Measurements from ENCODE around the gene NOX1. TPM values are rescaled to one million over a fixed set of nuclear protein-coding genes. Genes with fewer than 3 reads are reported as not detected.
"Not testable (repeated sequence)": the region's sequence is repeated elsewhere in the genome, so short reads cannot be mapped to it uniquely, and the experiment has no call there.

The NOX1 gene
- total and polyA plus RNA-seq, 7 experiments from 2014 or later = 0.12 TPM; not detected in 6

GRCh38 chrX:100804780-100805179 lies 69.4 kb downstream of the NOX1 start:
- Histone ChIP-seq H3K27ac (ENCODE audit: low read depth, low read length) (no peak overlapping the region), H3K4me3 (ENCODE audit: low read length) (no peak overlapping the region), H3K4me1 (ENCODE audit: control insufficient read depth in 2 of 2, insufficient read depth in 2 of 2, low read length in 2 of 2) (no peaks in the 10 kb centered on the region), H3K27me3 (ENCODE audit: control insufficient read depth in 2 of 2, insufficient read depth in 2 of 2, low read length in 2 of 2) (no peaks in the 10 kb centered on the region), H3K36me3 (ENCODE audit: control insufficient read depth in 2 of 3, insufficient read depth in 3 of 3, low read length in 3 of 3) (no peaks in the 10 kb centered on the region), H3K9me3 (ENCODE audit: control insufficient read depth in 2 of 3, low read length in 3 of 3) (no peaks in the 10 kb centered on the region)
- ATAC-seq = no peak
- Mint-ChIP-seq H3K9me3 (peaks cover 0 to 40% (median 9%) of the 10 kb centered on the region in 11 donors), H3K4me3 (no peak overlapping the region), H3K27ac (no peak overlapping the region), H3K36me3 (no peaks in the 10 kb centered on the region), H3K27me3 (peaks cover 2 to 24% (median 16%) of the 10 kb centered on the region in 5 donors), H3K4me1 (no peaks in the 10 kb centered on the region)
- POLR2A ChIA-PET = no interaction called here
- intact Hi-C loops (cut with micrococcal nuclease) = no loop called here
- CTCF ChIA-PET = no interaction called here
- no peak for DNase-seq

- Histone ChIP-seq H3K9me3 (ENCODE audit: control insufficient read depth in 2 of 3, low read length in 3 of 3) (no peaks in the 10 kb centered on the region), H3K4me1 (ENCODE audit: control insufficient read depth in 2 of 2, insufficient read depth in 2 of 2, low read length in 2 of 2) (no peaks in the 10 kb centered on the region), H3K4me3 (ENCODE audit: low read length) (no peak overlapping the region), H3K27me3 (ENCODE audit: control insufficient read depth in 2 of 2, insufficient read depth in 2 of 2, low read length in 2 of 2) (no peaks in the 10 kb centered on the region), H3K27ac (ENCODE audit: low read depth, low read length) (no peak overlapping the region), H3K36me3 (ENCODE audit: control insufficient read depth in 2 of 3, insufficient read depth in 3 of 3, low read length in 3 of 3) (no peaks in the 10 kb centered on the region)
- CTCF ChIA-PET = no interaction called here
- peaks cover 0 to 30% (median 8%) of the 10 kb centered on the region in 11 donors for H3K9me3 Mint-ChIP-seq
- POLR2A ChIA-PET = no interaction called here
- H3K27me3 Mint-ChIP-seq = peaks cover 0 to 18% (median 0%) of the 10 kb centered on the region in 5 donors
- H3K4me1 Mint-ChIP-seq = no peaks in the 10 kb centered on the region
- H3K36me3 Mint-ChIP-seq = no peaks in the 10 kb centered on the region
- intact Hi-C loops (cut with micrococcal nuclease) = no loop called here
- H3K4me3 Mint-ChIP-seq = no peak overlapping the region
- ATAC-seq (no peak), DNase-seq (no peak)
- no peak overlapping the region for H3K27ac Mint-ChIP-seq
These were observed 71.3 kb downstream of the NOX1 start for GRCh38 chrX:100802843-100803242.

GRCh38 chrX:100798484-100799214 lies 75.5 kb downstream of the NOX1 start:
- Histone ChIP-seq H3K9me3 (ENCODE audit: control insufficient read depth in 2 of 3, low read length in 3 of 3) (no peaks in the 10 kb centered on the region), H3K27me3 (ENCODE audit: control insufficient read depth in 2 of 2, insufficient read depth in 2 of 2, low read length in 2 of 2) (no peaks in the 10 kb centered on the region), H3K36me3 (ENCODE audit: control insufficient read depth in 2 of 3, insufficient read depth in 3 of 3, low read length in 3 of 3) (no peaks in the 10 kb centered on the region), H3K4me3 (ENCODE audit: low read length) (no peak overlapping the region), H3K27ac (ENCODE audit: low read depth, low read length) (no peak overlapping the region), H3K4me1 (ENCODE audit: control insufficient read depth in 2 of 2, insufficient read depth in 2 of 2, low read length in 2 of 2) (no peaks in the 10 kb centered on the region)
- ATAC-seq (no peak), DNase-seq (no peak)
- ChIA-PET CTCF (no interaction called here), POLR2A (no interaction called here)
- intact Hi-C loops (cut with micrococcal nuclease) = no loop called here
- Mint-ChIP-seq H3K36me3 (no peaks in the 10 kb centered on the region), H3K9me3 (peaks cover 0 to 1% (median 0%) of the 10 kb centered on the region in 11 donors), H3K4me3 (no peak overlapping the region), H3K4me1 (no peaks in the 10 kb centered on the region), H3K27ac (no peak overlapping the region), H3K27me3 (peaks cover 0 to 2% (median 0%) of the 10 kb centered on the region in 5 donors)

- H3K4me1 ChIP-seq (ENCODE audit: control insufficient read depth in 2 of 2, insufficient read depth in 2 of 2, low read length in 2 of 2) = no peaks in the 10 kb centered on the region
- H3K27me3 ChIP-seq (ENCODE audit: control insufficient read depth in 2 of 2, insufficient read depth in 2 of 2, low read length in 2 of 2) = no peaks in the 10 kb centered on the region
- H3K36me3 ChIP-seq (ENCODE audit: control insufficient read depth in 2 of 3, insufficient read depth in 3 of 3, low read length in 3 of 3) = no peaks in the 10 kb centered on the region
- H3K27ac ChIP-seq (ENCODE audit: low read depth, low read length) = no peak overlapping the region
- intact Hi-C loops (cut with micrococcal nuclease) = no loop called here
- no peak for DNase-seq
- H3K9me3 Mint-ChIP-seq = peaks cover 0 to 1% (median 0%) of the 10 kb centered on the region in 11 donors
- no peak overlapping the region for H3K4me3 Mint-ChIP-seq
- ChIA-PET POLR2A (no interaction called here), CTCF (no interaction called here)
- H3K27me3 Mint-ChIP-seq = no peaks in the 10 kb centered on the region
- no peak overlapping the region for H3K27ac Mint-ChIP-seq
- no peak for ATAC-seq
- no peaks in the 10 kb centered on the region for H3K9me3 ChIP-seq (ENCODE audit: control insufficient read depth in 2 of 3, low read length in 3 of 3)
- no peaks in the 10 kb centered on the region for H3K4me1 Mint-ChIP-seq
- H3K36me3 Mint-ChIP-seq = no peaks in the 10 kb centered on the region
- H3K4me3 ChIP-seq (ENCODE audit: low read length) = no peak overlapping the region
These were observed 76.8 kb downstream of the NOX1 start for GRCh38 chrX:100797359-100797758.

- intact Hi-C loops (cut with micrococcal nuclease); POLR2A ChIA-PET; H3K27ac ChIP-seq (ENCODE audit: low read depth, low read length); H3K9me3 ChIP-seq (ENCODE audit: control insufficient read depth in 2 of 3, low read length in 3 of 3); H3K27ac Mint-ChIP-seq; H3K27me3 ChIP-seq (ENCODE audit: control insufficient read depth in 2 of 2, insufficient read depth in 2 of 2, low read length in 2 of 2); DNase-seq; H3K9me3 Mint-ChIP-seq; CTCF ChIA-PET; H3K4me3 Mint-ChIP-seq; H3K36me3 ChIP-seq (ENCODE audit: control insufficient read depth in 2 of 3, insufficient read depth in 3 of 3, low read length in 3 of 3); H3K4me3 ChIP-seq (ENCODE audit: low read length); ATAC-seq; H3K4me1 ChIP-seq (ENCODE audit: control insufficient read depth in 2 of 2, insufficient read depth in 2 of 2, low read length in 2 of 2); H3K36me3 Mint-ChIP-seq; H3K4me1 Mint-ChIP-seq; H3K27me3 Mint-ChIP-seq: not testable (repeated sequence)
These were observed 77.8 kb downstream of the NOX1 start for GRCh38 chrX:100796371-100796770.

Other genes with a start within 250 kb of the NOX1 start
- gene TSPAN6, start 237.6 kb downstream of the NOX1 start, total RNA-seq = 1 to 10 TPM in 4 of 5 experiments, not detected in 1; 1.0 to 2.3 (median 1.9) TPM
- 1 to 10 TPM; 4.1 to 7.7 TPM for gene TSPAN6, start 237.6 kb downstream of the NOX1 start, polyA plus RNA-seq
- gene SRPX2, start 230.2 kb downstream of the NOX1 start, total RNA-seq = not detected
- gene SRPX2, start 230.2 kb downstream of the NOX1 start, polyA plus RNA-seq = not detected
- gene SYTL4, start 142.2 kb downstream of the NOX1 start, total RNA-seq = under 1 TPM in 1 of 5 experiments, not detected in 4; 0.39 TPM
- gene SYTL4, start 142.2 kb downstream of the NOX1 start, polyA plus RNA-seq = not detected
- gene CSTF2, start 54.0 kb downstream of the NOX1 start, total RNA-seq = 10 to 100 TPM in 3 of 5 experiments, 1 to 10 TPM in 2; 8.6 to 41.8 (median 16.1) TPM
- gene CSTF2, start 54.0 kb downstream of the NOX1 start, polyA plus RNA-seq = 10 to 100 TPM in 1 of 2 donors, 1 to 10 TPM in 1; 9.4 to 19.5 TPM
- gene XKRX, start 54.6 kb upstream of the NOX1 start, total RNA-seq = 1 to 10 TPM in 4 of 5 experiments, under 1 TPM in 1; 0.10 to 3.4 (median 1.5) TPM
- gene XKRX, start 54.6 kb upstream of the NOX1 start, polyA plus RNA-seq = 1 to 10 TPM in 1 of 2 donors, under 1 TPM in 1; 0.09 to 2.1 TPM
- not detected for gene ARL13A, start 95.3 kb upstream of the NOX1 start, total RNA-seq
- not detected for gene ARL13A, start 95.3 kb upstream of the NOX1 start, polyA plus RNA-seq
- 10 to 100 TPM; 25.5 to 51.1 (median 41.4) TPM for gene TRMT2B, start 177.8 kb upstream of the NOX1 start, total RNA-seq
- gene TRMT2B, start 177.8 kb upstream of the NOX1 start, polyA plus RNA-seq = 10 to 100 TPM; 43.5 to 55.1 TPM
- gene TMEM35A, start 204.5 kb upstream of the NOX1 start, total RNA-seq = not detected
- gene TMEM35A, start 204.5 kb upstream of the NOX1 start, polyA plus RNA-seq = under 1 TPM in 1 of 2 donors, not detected in 1; 0.15 TPM
- 10 to 100 TPM in 1 of 5 experiments, 1 to 10 TPM in 1, under 1 TPM in 3; 0.24 to 18.4 (median 0.88) TPM for gene CENPI, start 223.8 kb upstream of the NOX1 start, total RNA-seq
- gene CENPI, start 223.8 kb upstream of the NOX1 start, polyA plus RNA-seq = under 1 TPM in 1 of 2 donors, not detected in 1; 0.14 TPM

Measured in naive thymus-derived CD4-positive, alpha-beta T cell (primary cell).